Heart right ventricle (tissue), 16 donors: ENCODE measurements around the gene RPN2. TPM values are rescaled to one million over a fixed set of nuclear protein-coding genes. Genes with fewer than 3 reads are reported as not detected.

Experiments
- ATAC-seq, 8 donors: fragments of 200-7000 bp; cut with Tn5 transposase; one replicate each; pipeline ENCODE4 v1.9.1; 2020; ENCODE audit warnings: mild to moderate bottlenecking in 8 of 8, moderate library complexity in 8 of 8, moderate number of reproducible peaks in 1 of 8
- DNase-seq, 2 donors: peaks; one replicate each; pipeline ENCODE4 v3.0.0-alpha.2; 2020
- H3K27ac ChIP-seq, 10 donors: fragments of 200-600 bp; sonication (generic) in 2 of 10; one replicate each; pipeline versions ENCODE4 v1.5.0 to v1.8.0; 2020 to 2022; ENCODE audit warnings: mild to moderate bottlenecking in 3 of 10
- H3K27me3 ChIP-seq, 7 donors: fragments of 200-600 bp; one replicate each; pipeline ENCODE4 v1.8.0; 2021 to 2022; ENCODE audit warnings: mild to moderate bottlenecking in 2 of 7
- H3K36me3 ChIP-seq, 9 donors: fragments of 200-600 bp; sonication (generic) in 1 of 9; one replicate each; pipeline versions ENCODE4 v1.5.0 to v1.8.0; 2020 to 2022; ENCODE audit warnings: mild to moderate bottlenecking in 2 of 9
- H3K4me1 ChIP-seq, 9 donors: fragments of 200-600 bp; sonication (generic) in 1 of 9; one replicate each; pipeline versions ENCODE4 v1.5.0 to v1.8.0; 2020 to 2022; ENCODE audit warnings: mild to moderate bottlenecking in 4 of 9
- H3K4me3 ChIP-seq, 10 donors: fragments of 200-600 bp; sonication (generic) in 2 of 10; one replicate each; pipeline versions ENCODE4 v1.5.0 to v1.8.0; 2020 to 2022; ENCODE audit warnings: mild to moderate bottlenecking in 7 of 10, moderate library complexity in 2 of 10
- H3K9me3 ChIP-seq, 11 donors: fragments of 200-600 bp in 10 of 11; sonication (generic) in 2 of 11; one replicate each; pipeline versions ENCODE4 v1.5.0 to v1.8.0; 2013 to 2022; ENCODE audit warnings: mild to moderate bottlenecking in 2 of 11, control low read depth in 1 of 11, moderate library complexity in 1 of 11
- WGBS, 2 donors: extraction: QIAGEN DNeasy Blood & Tissue Kit; methylation state at CpG; one replicate each; pipeline ENCODE4 v1.1.7; 2013; ENCODE audit warnings: inconsistent platforms in 1 of 2; 5-methylcytosine and 5-hydroxymethylcytosine counted together
- intact Hi-C, 10 donors: fragments of 100-400 bp; cut with DNase I; formaldehyde crosslinking; loops; one replicate each; pipeline versions ENCODE4 v1.11.1 to v1.14.2; 2022
- polyA plus RNA-seq, 2 donors: library from polyadenylated mRNA; stranded (reverse); fragments of 200-250 nt; gene quantifications; one replicate each; pipeline ENCODE4 v1.2.3, GENCODE V29; 2013
- total RNA-seq, 10 donors: library from RNA; stranded (reverse); fragmentation: NEBNext Ultra II Directional in 3 of 10; extraction: Animal tissue kit (Norgen Biotek cat#: 25700) in 3 of 10; gene quantifications; one replicate each; pipeline versions ENCODE4 v1.2.1 to v1.2.4, GENCODE V29; 2021 to 2023
- TF ChIP-seq, protein P1 (sequence below), 9 donors: fragments of 200-600 bp; sonication (generic) in 2 of 9; IDR thresholded peaks; one replicate each; pipeline versions ENCODE4 v1.5.0 to v1.8.0; 2021 to 2022; ENCODE audit warnings: antibody characterized with exemption in 9 of 9, mild to moderate bottlenecking in 5 of 9, moderate library complexity in 1 of 9
- donor health status: Arrhythmogenic right ventricular cardiomyopathy.
- donor health status: ischemic (EF 13 %, LVEDD 7.1; RV severe dilation, severe dysfunction).
- donor health status: healthy with polysubstance abuse.
- donor health status: DM: no; HTN: yes; CAD: no.
- donor health status: DM: no; HTN: no; CAD: no.
- donor health status: ischemic (EF 25% LVEDD 6.9; RV normal size, moderate dysfunction).
- donor health status: ischemic (EF 25% LVEDD 5.7; RV mildly dilated, moderate dysfunction).
- donor health status: healthy.
- donor health status: DM: yes; HTN: yes; CAD: no.
- donor health status: Ischemic cardiomyopathy.
- donor health status: ischemic (EF 35%, LVEDD 5.7; RV mildly dilated, moderate dysfunction).
- donor health status: nonischemic (EF 11% LVEDD 7.7; RV severe dilation, severe dysfunction).
- donor health status: DM: yes; HTN: yes; CAD: no.
- donor health status: PGD.
- donor health status: ischemic (EF 29% LVEDD 5.4; RV normal size, mild dysfunction).
- donor health status: nonischemic (EF 23%, LVEDD 6.1; RV moderate dilation, normal function).

RPN2 gene
- total and polyA plus RNA-seq, 12 donors = 30.9 to 166 (median 95.2) TPM

DNA sequence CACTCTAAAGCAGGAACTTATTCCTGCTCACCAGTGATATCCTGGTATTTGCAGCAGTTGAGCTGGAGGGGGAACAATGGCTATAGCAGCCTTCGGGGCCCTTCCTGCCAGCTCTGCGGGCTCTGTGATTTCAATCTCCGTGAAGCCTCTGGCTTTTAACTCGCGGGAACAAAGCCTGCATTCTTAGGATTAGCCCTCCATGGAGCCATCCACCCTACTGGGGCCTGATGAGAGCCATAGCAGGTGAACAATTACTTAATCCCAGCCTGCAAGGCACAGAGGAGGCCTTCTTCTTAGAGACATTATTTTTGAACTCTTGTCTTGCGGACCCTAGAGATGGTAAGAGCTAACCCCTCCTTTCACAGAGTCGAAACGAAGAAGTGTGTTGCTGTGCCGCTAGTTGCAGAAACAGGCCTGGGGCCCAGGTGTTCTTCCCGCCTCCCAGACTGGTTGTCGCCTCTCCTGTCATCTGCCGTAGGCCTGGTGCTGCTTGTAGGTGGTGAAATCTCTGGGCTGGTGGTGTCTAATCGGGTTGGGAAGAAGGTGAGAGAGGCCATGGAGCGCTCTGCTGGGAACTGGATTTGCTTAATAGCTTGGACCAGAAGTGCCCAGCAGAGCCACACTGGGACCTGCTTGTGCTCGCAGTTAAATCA lies 72.8 kb downstream of the RPN2 start:
- no peak overlapping the region for H3K4me3 ChIP-seq
- intact Hi-C loops = no loop called here
- no peak for DNase-seq
- ATAC-seq = no peak
- no peak overlapping the region for H3K27ac ChIP-seq
- H3K4me1 ChIP-seq = no peaks in the 10 kb centered on the region
- TF ChIP-seq, protein P1, sequence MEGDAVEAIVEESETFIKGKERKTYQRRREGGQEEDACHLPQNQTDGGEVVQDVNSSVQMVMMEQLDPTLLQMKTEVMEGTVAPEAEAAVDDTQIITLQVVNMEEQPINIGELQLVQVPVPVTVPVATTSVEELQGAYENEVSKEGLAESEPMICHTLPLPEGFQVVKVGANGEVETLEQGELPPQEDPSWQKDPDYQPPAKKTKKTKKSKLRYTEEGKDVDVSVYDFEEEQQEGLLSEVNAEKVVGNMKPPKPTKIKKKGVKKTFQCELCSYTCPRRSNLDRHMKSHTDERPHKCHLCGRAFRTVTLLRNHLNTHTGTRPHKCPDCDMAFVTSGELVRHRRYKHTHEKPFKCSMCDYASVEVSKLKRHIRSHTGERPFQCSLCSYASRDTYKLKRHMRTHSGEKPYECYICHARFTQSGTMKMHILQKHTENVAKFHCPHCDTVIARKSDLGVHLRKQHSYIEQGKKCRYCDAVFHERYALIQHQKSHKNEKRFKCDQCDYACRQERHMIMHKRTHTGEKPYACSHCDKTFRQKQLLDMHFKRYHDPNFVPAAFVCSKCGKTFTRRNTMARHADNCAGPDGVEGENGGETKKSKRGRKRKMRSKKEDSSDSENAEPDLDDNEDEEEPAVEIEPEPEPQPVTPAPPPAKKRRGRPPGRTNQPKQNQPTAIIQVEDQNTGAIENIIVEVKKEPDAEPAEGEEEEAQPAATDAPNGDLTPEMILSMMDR (IDR thresholded peaks at IDR 0.05) = no peak
- WGBS, 2 donors = 68 to 73% methylated on average over 15 of the region's 15 CpGs
- H3K9me3 ChIP-seq = peaks cover 0 to 15% (median 3%) of the 10 kb centered on the region in 11 donors
- no peaks in the 10 kb centered on the region for H3K36me3 ChIP-seq
- peaks cover 0 to 1% (median 0%) of the 10 kb centered on the region in 7 donors for H3K27me3 ChIP-seq

DNA sequence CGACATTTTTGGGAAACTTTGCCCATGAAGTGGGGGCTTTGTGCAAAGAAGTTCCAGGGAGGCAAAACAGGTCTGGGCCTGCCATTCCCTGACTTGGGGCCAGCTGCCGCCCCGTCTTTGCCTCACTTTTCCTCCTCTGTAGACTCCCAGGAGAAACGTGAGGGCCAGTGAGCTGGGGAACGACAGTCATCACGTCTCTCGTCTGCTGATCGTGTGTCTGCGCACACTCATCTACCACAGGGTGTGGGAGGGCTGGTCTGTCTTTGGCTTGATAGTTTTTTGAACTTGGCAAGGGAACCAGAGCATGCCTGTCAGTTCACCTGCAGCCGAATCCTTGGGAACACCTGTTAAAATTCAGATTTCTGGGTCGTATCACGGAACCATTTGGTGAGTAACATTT lies 74.0 kb downstream of the RPN2 start:
- H3K27me3 ChIP-seq = peaks cover 0 to 5% (median 0%) of the 10 kb centered on the region in 7 donors
- peaks cover 0 to 15% (median 3%) of the 10 kb centered on the region in 11 donors for H3K9me3 ChIP-seq
- H3K4me3 ChIP-seq = no peak overlapping the region
- no peaks in the 10 kb centered on the region for H3K36me3 ChIP-seq
- WGBS, 2 donors = 84 to 90% methylated on average over 12 of the region's 12 CpGs
- ATAC-seq (no peak), DNase-seq (no peak)
- no peaks in the 10 kb centered on the region for H3K4me1 ChIP-seq
- TF ChIP-seq, protein P1 (IDR thresholded peaks at IDR 0.05) = no peak
- intact Hi-C loops = no loop called here
- H3K27ac ChIP-seq = no peak overlapping the region

DNA sequence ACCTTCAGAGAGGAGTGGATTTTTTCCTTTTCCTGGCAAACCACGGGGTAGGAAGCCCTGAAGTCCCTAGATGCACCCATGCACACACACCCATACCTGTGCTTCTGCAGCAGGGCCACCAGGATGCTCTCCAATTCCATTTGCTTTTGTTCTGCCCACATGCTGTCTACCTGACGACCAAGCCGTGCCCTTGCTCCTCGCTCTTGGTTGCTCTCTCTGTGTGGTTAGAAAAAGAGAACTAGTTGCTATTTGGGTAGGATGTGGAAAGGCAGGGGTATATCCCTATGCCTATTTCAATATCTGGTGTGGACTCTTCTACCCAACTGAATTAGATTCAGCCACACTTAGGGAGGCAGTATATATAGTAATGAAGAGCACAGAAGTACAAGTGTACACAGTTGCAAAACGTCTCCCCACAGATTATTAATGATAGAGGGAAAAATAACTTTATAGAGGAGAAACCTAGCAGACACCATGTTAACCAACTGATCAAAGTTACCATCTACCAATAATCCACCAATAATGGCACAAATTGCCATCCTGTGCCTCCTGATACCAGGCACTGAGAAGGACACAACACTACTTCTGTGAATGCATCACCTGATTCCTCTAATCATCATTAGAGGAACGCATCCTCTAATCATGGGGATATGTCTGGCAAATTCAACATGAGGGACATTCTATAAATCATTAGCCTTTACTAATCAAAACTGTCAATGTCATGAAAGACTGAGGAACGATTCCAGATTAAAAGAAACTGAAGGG lies 75.2 kb downstream of the RPN2 start:
- 81 to 89% methylated on average over 7 of the region's 7 CpGs for whole genome bisulfite sequencing, 2 donors
- Histone ChIP-seq H3K4me3 (no peak overlapping the region), H3K36me3 (no peaks in the 10 kb centered on the region), H3K4me1 (no peaks in the 10 kb centered on the region), H3K9me3 (peaks cover 0 to 15% (median 3%) of the 10 kb centered on the region in 11 donors), H3K27ac (no peak overlapping the region), H3K27me3 (peaks cover 0 to 8% (median 0%) of the 10 kb centered on the region in 7 donors)
- intact Hi-C loops = no loop called here
- ATAC-seq (no peak), DNase-seq (no peak)
- TF ChIP-seq, protein P1 (IDR thresholded peaks at IDR 0.05) = no peak

DNA sequence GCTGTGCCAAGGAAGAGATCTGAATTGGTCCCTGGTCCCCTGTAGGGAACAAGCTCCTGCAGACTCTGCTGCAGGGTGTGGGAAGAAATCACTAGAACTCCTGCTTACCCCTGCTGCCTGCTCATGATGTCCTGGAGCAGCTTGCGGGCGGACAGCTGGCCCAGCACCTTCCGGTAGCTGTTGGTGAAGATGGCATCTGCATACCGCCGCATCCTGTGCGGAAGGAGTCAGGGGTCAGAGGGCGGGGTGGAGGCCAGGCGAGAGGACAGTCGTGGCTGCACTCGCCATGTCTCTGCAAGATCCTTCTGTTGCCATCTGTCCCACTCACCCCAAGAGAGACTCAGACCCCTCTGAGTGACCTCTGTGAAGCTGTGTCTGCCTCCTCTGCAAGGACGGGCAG lies 77.2 kb downstream of the RPN2 start:
- 76 to 85% methylated on average over 11 of the region's 11 CpGs for WGBS, 2 donors
- Histone ChIP-seq H3K4me1 (no peaks in the 10 kb centered on the region), H3K27me3 (peaks cover 0 to 24% (median 2%) of the 10 kb centered on the region in 7 donors), H3K9me3 (peaks cover 0 to 15% (median 3%) of the 10 kb centered on the region in 11 donors), H3K27ac (no peak overlapping the region), H3K4me3 (no peak overlapping the region), H3K36me3 (no peaks in the 10 kb centered on the region)
- TF ChIP-seq, protein P1 (IDR thresholded peaks at IDR 0.05) = no peak
- DNase-seq (no peak), ATAC-seq (no peak)
- intact Hi-C loops = no loop called here
